Activated CD4-positive, alpha-beta T cell treated with anti-CD3 and anti-CD28 coated beads, Interleukin-2, amount 50 U/mL, for 24 hours (primary cell): ENCODE measurements around the gene OR6B2.
A peak's percentile ranks its signal among the peaks of the same experiment; 100 is the strongest.
"Not testable (repeated sequence)": the region's sequence is repeated elsewhere in the genome, so short reads cannot be mapped to it uniquely, and the experiment has no call there.

Source experiments
- DNase-seq, 2 donors: peaks; one replicate each; pipeline ENCODE4 v3.0.0-alpha.2; 2020; ENCODE audit warnings: low read depth in 1 of 2, low spot score in 1 of 2

The OR6B2 gene

DNA sequence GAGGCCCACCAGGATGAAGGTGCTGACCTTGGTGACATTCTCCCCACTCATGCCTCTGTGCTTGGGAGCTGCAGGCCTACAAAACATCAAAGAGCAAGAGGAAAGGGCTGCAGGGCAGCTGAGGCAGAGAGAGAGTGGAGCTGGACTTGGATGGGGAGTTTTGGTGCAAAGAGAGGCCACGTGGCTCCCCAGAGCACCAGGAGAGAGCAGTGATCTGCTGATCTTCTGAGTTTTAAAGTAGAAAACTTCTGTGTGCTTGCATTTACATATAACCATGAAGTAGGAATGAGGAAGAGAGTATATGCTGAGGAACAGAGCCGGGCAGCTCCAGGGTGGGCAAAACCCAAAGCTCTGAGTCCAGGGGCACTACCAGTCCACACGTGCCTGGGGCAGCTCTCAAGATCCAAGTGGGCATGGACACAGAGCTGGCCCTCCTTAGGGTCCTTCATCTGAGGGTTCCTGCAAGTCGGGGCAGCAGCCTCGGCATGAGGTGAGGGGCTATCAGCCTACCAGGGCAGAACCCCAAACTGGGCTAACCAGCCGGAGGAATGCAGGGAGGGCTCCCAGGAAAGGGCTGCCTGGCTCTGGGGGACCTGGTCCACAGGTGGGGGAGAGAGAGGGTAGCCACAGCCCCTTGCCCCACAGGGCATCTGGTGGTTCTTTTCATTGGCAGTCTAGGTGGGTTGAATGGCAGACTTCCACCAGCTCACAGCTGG is at the start of gene OR6B2:
OR6B2 (minus strand) TSS at position 51 of the 716 bp plus-strand sequence; CDS start at position 51, 0 bp downstream.
- DNase-seq, result no peak

DNA sequence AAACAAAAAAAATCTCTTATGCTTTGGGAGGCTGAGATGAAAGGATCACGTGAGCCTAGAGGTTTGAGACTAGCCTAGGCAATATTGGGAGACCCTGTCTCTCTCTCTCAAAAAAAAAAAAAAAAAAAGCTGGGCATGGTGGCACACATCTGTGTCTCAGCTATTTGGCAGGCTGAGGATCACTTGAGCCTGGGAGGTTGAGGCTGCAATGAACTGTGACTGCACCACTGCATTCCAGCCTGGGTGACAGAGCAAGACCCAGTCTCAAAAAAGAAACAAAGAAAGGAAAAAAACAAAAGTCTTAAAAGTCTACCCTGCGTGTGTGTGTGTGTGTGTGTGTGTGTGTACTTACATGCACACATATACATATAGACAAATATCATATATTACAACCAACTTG is 48.4 kb upstream of the OR6B2 start:
- DNase-seq, result no peak

DNA sequence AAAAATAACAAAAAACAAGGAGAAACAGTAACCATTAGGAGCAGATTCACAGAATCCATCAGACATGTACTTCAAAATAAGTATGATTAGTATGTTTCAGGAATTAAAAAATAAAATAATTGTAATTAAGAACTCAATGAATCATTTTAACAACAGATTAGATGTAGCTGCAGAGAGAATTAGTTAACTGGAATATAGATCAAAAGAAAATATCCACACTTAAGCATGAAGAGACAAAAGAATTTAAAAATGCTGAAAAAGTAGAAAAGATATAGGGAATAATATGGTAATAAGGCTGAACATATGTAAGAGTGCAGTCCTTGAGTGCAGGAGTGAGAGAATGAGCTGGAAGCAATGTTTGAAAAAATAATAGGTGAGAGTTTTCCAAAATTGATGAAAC is 47.2 kb upstream of the OR6B2 start:
- DNase-seq, result no peak

DNA sequence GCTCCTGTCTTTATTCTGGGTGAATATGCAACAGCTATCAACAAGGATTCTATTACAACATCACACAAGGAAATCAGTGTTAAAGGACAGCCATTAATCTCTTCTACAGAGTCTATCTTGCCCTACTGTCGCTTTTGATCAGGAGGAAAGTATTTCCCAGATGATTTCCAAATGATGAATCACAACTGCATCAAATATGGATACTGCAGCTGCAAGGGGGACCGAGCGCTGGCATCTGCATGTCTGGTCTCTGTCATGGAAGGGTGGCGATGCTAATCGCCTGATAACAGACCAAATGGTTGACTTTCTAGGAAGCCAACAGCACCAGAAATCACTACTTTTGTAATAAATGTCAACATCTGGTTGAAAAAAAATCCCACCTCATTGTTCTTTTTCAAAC is 44.3 kb upstream of the OR6B2 start:
- DNase-seq, result no peak

DNA sequence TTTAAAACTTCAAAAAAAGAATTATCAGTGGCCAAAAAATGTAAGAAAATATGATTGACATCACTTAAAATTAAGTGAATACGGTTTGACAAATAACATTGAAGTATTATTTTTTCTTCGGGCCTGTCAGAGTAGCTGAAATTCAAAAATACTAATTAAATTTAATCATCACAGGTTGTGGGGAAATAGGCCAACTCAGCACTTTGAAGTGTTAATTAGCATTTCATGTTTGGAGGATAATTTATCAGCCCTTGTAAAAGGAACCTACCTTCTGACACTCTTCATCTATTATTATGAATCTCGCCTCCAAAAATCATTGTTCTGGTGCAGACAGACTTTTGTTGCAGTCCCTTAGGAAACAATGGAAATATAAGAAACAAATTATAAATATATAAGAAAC is 40.7 kb upstream of the OR6B2 start:
- no peak for DNase-seq

DNA sequence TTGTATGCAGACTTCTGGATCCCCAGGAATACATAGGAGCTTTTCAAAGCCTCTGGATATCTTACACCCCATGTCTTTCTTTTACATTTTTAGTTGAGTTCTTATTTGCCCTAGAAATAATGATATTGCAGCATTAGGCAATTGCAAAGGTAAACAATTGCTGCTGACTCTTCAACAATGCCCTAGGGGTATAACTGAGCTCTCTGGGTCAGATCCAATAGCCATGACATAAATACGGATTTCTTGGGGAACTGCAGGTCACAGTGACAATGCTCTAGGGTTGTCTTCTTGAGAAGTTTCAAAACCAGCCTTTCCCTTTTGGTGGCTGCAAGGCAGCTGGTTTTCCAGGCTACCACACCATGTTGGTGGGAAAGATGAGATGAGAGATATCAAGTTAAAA is 39.6 kb upstream of the OR6B2 start:
- no peak for DNase-seq

DNA sequence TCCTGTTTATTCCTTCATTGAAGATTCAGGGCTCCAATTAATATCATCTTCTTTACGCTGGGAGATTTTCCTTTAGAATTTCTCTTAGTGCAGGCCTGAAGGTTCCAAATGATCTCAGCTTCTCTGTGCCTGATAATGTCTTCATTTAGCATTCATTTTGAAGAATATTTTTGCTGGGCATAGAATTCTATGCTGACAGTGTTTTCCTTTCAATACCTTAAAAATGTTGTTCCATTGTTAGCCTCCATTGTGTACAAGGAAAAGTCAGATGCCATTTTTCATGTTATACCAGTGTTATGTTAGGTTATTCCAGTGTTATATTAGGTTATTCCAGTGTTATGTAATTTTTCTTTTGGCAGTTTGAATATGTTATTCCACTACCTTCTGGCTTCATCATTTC is 38.0 kb upstream of the OR6B2 start:
- no peak for DNase-seq

DNA sequence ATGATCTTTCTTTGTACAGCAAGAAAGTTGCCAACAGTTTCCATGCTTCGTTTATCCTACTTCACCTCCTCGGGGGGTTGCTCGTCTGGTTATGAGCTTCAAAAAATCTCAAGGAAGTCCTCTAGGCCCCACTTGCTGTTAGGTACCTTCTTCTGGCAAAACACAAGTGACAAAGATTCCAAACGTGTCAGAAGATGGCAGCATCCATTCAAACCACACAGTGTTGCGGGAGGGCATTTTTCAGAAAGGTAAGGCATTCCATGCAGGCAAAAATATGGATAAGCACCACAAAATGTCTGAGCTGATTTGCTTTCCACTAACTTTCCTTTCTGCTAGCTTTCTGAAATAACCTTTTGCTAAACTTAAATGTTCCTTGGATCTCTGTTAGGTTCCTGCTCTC is 36.3 kb upstream of the OR6B2 start:
- no peak for DNase-seq

DNA sequence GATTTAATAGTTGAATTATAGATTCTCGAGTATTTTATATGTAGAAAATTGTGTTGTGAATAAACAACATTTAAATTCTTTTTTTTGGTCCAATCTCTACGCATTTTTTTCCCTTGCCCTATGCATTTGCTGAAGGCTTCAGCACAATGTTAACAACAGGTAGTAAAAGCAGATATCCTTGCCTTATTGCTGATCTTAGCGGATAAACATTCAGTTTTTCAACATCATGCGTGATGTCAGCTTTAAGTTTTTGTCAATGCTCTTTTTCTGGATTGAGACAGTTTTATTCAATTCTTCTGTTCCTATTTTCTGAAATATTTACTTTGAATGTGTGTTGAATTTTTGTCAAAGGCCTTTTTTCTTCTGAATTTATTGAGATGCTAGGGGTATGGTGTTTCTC is 34.7 kb upstream of the OR6B2 start:
- no peak for DNase-seq

DNA sequence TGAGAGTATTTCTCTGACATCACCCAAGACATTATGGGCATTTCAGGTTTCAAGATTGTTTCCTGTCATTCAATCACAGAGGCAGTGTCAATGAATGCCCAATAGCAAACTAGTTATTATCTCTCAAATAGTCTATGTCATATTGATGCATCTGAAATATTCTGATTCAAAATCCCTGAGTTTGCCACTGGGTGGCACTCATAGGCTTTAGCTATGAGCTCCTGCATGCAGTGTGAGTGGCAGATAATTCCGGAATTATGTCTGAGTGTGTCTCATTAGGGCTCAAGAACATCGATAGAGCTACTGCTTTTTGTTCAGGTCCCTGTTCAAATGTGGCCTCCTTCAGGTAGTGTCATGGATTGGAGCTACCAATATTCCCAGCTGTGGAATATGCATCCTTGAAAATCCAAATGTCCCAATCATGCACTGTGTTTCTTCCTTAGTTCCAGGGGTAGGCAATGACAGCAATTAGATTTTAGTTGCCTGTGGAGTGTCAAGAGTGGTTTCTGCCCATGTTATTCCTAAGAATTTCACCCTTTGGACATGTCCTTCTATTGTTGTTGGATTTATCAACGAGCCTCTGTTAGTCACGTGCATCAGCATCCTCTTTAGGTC is 30.9 kb upstream of the OR6B2 start:
- peak in 1 of 2 donors; percentile 48 for DNase-seq

DNA sequence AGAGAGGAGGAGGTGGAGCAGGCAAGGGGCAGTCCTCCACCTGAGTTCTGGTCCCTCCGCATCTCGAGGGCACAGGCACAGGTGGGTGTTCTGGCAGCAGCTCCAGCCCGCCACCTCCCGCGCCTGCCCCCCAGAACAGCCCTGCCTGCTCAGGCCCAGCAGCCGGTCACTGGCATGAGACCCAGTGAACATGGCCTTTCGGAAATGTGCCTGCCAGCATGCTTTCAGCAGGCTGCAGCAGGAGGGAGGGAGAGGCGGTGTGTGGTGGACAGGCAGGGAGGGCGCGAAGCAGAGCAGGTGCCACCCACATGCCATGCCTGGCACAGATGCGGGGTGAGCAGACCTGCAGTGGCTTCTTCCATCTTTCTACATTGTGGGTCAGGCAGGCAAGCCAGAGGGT is 26.4 kb upstream of the OR6B2 start:
- no peak for DNase-seq

DNA sequence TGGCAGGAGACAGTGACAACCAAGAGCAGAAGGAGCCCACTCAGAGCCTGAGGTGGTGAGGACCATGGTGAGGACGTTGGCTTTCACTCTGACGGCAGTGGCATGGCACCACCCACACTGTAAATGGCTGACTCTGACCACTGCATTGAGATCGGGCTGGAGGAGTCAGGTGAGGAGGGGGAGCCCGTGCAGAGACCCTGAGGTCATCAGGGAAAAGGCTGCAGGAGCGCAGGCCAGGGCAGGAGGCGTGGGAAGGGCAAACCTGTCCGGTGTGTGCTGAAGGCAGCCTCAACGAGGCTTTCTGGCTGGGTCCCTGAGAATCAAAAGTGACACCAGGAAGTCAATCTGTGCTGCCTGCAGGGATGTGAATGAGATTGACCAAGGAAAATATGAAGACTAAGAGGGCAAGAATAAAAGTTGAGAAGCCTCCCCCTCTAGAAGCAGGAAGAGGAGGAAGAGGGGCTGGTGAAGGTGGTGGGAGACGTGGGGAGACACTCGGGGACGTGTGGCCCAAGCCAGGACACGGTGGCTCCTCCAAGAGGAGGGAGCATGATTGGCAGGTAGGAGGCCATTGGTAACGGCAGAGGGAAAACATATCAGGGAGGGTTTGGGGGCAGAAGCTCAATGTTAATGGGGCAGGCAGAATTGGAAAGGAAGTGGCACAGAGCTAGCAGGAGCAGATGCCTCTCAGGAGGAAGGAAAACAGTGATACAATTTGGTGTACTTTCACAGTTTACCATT is 25.1 kb upstream of the OR6B2 start:
- no peak for DNase-seq

DNA sequence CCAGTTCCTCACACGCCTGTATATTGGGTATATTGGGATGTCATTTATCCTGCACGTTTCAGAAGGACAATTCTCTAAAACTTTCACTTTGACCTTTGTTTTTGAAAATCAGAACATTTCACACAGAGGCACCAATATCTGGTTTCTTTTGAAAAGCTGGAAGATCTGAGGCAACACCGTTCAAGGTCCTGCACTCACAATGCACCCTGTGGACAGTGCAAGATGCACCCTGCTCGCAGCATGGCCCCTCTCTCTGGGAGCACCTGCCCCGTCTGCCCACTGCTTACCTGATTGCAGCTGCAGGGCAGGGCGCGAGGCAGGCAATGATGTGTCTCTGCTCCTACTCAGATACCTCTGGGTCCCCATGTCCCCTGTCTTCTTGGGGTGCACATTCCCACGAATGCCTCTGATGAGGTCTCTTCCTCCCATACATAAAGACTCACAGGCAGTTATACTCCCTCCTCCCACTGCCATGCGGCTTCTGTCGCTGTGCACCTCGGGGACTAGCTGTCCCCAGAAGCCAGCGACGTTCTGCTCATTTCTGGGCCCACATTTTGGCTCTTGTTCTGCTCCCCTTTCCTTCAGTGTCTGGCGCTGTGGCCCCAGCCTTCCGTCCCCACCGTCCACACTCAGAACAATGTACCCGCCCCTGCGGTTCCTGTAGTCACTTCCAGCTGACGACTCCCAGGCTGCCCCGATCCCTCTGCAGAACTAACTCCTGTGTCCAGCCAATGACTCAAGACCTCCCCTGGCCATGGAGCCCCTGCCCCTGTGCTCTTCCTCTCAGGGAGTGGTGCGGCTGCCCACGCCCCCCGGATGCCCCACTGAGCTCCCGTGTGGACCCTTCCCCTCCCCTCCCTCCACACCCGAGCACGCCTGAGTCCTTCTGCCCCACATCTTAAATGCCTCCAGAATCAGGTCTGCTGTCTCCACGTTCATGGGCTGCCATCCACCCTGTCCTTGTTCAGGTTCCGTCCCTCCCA is 23.2 kb upstream of the OR6B2 start, which contains the start of gene OR6B3:
OR6B3 (minus strand) TSS at position 349 of the 983 bp plus-strand sequence.
- DNase-seq, result no peak

DNA sequence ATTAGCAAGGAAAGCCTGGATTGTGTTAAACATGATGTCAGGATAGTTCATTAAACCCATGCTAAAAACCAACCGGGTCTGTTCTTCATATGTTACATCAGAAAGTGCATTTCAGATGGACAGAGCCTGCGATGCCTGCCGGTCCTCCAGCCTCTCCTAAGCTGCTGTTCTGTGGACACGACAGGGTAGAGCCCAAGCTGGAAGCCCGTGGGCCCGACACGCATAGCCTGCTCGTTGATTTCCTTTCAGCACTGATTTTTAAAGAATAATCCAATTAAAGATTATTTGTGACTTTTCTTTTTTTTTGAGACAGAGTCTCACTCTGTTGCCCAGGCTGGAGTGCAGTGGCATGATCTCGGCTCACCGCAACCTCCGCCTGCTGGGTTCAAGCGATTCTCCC is 22.3 kb upstream of the OR6B2 start:
- no peak for DNase-seq

DNA sequence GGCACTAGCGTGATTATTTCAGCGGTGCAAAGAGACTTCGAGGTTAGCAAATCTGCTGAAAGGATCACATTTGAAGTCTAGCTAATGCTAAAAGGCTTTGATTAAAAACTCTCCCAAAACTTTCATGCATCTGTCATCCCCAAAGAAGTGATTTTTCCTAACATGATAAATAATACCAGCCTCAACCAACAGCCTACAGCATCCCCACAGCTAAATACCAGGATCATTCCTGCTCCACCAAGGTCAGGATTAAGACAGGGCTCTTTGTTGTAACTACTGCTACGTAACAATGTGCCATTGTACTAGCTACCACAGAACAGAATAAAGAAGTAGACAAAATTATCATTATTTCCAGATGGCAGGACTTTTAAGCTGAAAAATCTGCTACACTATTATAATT is 21.5 kb upstream of the OR6B2 start:
- no peak for DNase-seq

DNA sequence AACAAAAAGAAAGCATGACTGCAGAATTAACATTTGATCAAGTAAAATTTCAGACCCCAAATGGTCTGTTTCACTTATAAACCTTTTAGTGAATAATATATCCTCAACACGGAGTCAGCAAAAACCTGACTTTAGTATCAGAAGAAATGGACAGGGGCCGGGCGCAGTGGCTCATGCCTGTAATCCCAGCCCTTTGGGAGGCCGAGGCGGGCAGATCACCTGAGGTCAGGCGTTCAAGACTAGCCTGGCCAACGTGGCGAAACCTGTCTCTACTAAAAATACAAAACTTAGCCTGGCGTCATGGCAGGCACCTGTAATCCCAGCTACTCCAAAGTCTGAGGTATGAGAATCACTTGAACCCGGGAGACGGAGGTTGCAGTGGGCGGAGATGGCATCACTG is 20.0 kb upstream of the OR6B2 start:
- no peak for DNase-seq

DNA sequence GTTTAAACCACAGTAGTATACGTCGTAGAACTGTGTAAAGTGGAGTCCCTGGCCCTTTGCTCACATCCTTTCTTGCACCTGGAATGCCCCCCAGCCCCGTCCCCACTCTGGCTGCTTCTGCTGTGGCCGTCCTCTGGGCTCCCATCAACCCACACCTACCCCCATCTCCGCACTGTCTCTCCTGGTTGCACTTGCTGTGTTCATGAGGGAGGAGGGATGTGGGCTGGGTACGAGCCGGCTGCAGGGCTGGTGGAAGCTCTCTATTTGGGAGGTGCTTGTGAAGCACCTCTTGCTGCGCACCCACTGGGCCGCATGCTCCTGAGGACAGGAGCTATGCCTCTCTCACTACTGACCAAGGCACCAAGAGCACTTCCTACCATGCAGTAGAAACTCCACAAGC is 18.0 kb upstream of the OR6B2 start:
- DNase-seq, result no peak

DNA sequence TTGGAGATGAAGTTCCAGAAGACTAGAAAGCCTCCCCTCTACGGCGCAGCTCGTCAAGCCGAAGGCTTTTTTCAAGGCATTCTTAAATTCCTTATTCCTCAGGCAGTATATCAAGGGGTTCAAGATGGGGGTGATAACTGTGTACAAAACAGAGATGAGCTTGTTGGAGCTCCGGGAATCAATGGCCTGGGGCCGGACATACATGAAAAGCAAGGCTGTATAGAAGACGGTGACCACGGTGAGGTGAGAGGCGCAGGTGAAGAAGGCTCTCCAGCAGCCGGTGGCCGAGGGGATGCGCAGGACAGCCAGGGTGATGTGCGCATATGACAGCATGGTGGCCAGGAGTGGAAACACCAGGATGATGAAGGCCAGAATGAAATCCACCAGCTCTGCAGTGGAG is 14.9 kb upstream of the OR6B2 start:
- DNase-seq, result no peak

DNA sequence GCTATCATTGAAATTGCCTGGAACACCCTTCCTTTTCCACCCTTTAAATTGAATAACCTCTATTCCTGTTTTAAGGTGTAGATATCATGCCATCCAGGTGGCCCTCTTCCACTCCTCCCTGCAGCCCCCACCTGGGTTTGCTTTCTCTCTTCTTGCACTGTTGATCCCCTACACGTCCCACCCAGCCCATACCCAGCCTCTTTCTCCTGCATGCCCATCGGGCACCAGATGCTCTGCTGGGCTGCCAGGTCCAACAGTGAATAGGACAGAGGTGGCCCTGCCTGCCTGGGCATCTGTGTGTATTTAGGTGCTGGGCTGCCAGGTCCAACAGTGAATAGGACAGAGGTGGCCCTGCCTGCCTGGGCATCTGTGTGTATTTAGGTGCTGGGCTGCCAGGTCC is 13.9 kb upstream of the OR6B2 start:
- not testable (repeated sequence) for DNase-seq

DNA sequence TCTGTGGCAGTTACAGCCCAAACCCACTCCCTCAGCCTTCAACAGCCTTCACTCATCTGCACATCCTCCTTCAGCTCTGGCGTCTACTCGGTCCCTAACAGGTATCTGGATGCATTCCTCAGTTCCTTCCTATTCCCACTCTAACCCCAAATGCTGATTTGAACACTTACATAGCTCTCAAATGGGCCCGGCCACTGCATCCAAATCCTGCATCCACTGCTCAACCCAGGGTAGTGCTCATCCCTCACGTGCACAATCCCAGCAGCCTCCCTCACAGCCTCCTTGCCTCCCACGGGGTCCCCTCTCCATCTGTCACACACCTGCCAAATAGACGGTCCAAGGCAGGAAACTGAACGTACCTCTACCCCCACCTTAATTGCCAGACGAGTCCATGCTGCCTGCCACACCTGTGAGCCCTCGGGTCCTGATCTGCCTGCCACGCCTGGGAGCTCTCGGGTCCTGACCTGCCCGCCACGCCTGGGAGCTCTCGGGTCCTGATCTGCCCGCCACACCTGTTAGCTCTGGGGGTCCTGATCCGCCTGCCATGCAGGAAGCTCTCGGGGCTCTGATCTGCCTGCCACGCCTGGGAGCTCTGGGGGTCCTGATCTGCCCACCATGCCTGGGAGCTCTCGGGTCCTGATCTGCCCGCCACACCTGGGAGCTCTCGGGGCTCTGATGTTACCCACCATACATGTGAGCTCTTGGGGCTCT is 13.2 kb upstream of the OR6B2 start:
- DNase-seq, result no peak

DNA sequence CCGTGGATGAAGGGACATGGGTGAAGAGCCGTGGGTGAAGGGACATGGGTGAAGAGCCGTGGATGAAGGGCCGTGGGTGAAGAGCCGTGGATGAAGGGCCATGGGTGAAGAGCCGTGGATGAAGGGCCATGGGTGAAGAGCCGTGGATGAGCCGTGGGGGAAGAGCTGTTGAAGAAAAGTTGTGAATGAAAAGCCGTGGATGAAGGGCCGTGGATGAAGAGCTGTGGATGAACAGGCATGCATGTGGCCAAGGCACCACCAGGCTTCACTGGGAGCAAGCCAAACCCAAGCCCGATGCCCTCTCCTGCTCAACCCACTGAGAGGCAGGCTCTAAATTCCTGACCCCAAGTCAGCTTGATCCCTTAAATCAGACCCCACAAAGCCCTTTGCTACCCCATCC is 12.5 kb upstream of the OR6B2 start:
- DNase-seq, result no peak
